Smooth muscle cell (in vitro differentiated cells): ENCODE measurements around the gene LIX1L. TPM values are rescaled to one million over a fixed set of nuclear protein-coding genes. Genes with fewer than 3 reads are reported as not detected.

Source experiments
- DNase-seq: peaks from one replicate; lab custom pipeline; 2025; ENCODE audit not compliant: unreplicated experiment; lab: John Stamatoyannopoulos, UW
- H2AFZ ChIP-seq: fragments of 200-600 bp; sonication (generic); 2 replicates; pipeline ENCODE4 v1.6.0; 2016; ENCODE audit warnings: antibody characterized with exemption, low read depth, mild to moderate bottlenecking
- H3F3A ChIP-seq: fragments of 200-600 bp; sonication (generic); 2 replicates; pipeline ENCODE4 v1.6.0; 2017; ENCODE audit warnings: antibody characterized with exemption, low read depth
- H3K27ac ChIP-seq: fragments of 200-600 bp; sonication (generic); 2 replicates; pipeline ENCODE4 v1.5.1; 2016; ENCODE audit warnings: low read depth, mild to moderate bottlenecking
- H3K27me3 ChIP-seq: fragments of 200-600 bp; sonication (generic); 2 replicates; pipeline ENCODE4 v1.6.1; 2016; ENCODE audit warnings: low read depth, mild to moderate bottlenecking
- H3K36me3 ChIP-seq: fragments of 200-600 bp; sonication (generic); 2 replicates; pipeline ENCODE4 v1.5.1; 2016; ENCODE audit warnings: low read depth
- H3K4me1 ChIP-seq: fragments of 200-600 bp; sonication (generic); 2 replicates; pipeline ENCODE4 v1.5.1; 2016; ENCODE audit warnings: low read depth
- H3K4me2 ChIP-seq: fragments of 200-600 bp; sonication (generic); 2 replicates; pipeline ENCODE4 v1.6.0; 2016; ENCODE audit warnings: mild to moderate bottlenecking
- H3K4me3 ChIP-seq: fragments of 200-600 bp; sonication (generic); 2 replicates; pipeline ENCODE4 v1.5.1; 2016; ENCODE audit warnings: mild to moderate bottlenecking
- H3K79me2 ChIP-seq: fragments of 200-600 bp; sonication (generic); 2 replicates; pipeline ENCODE4 v1.6.0; 2016; ENCODE audit warnings: low read depth, mild to moderate bottlenecking
- H3K9ac ChIP-seq: fragments of 200-600 bp; sonication (generic); 2 replicates; pipeline ENCODE4 v1.6.0; 2016; ENCODE audit warnings: low read depth
- H3K9me3 ChIP-seq: fragments of 200-600 bp; sonication (generic); replicated peaks from 2 replicates; pipeline ENCODE4 v1.5.1; 2016; ENCODE audit warnings: low read depth
- H4K20me1 ChIP-seq: fragments of 200-600 bp; sonication (generic); 2 replicates; pipeline ENCODE4 v1.6.0; 2016; ENCODE audit warnings: low read depth
- CTCF ChIP-seq: fragments of 200-600 bp; sonication (generic); IDR thresholded peaks from 2 replicates; pipeline ENCODE4 v1.5.1; 2017; ENCODE audit warnings: borderline replicate concordance, mild to moderate bottlenecking, antibody characterized with exemption; ENCODE audit not compliant: insufficient read depth, poor library complexity, severe bottlenecking
- WGBS: methylation state at CpG from one replicate; pipeline ENCODE4 v1.1.7; 2016; ENCODE audit warnings: low lambda C conversion rate; 5-methylcytosine and 5-hydroxymethylcytosine counted together
- polyA plus RNA-seq: library from polyadenylated mRNA; unstranded; fragments of >200 nt; fragmentation: Nextera tagmentation; extraction: Ambion mirVana; gene quantifications from 2 replicates; pipeline ENCODE4 v1.2.1, GENCODE V29; 2016
- total RNA-seq: library from RNA; depleted of rRNA; stranded (reverse); fragments of >200 nt; gene quantifications from 2 replicates; pipeline ENCODE4 v1.2.3, GENCODE V29; 2014

LIX1L gene
- total and polyA plus RNA-seq, 2 experiments from 2014 or later = 31.1 to 32.7 TPM

- no peaks in the 10 kb centered on the region for H3K36me3 ChIP-seq
- no peak overlapping the region for H3K4me2 ChIP-seq
- peaks cover 17% of the 10 kb centered on the region for H3K4me1 ChIP-seq
- H2AFZ ChIP-seq = no peak overlapping the region
- no peak overlapping the region for H3K27ac ChIP-seq
- no peak for DNase-seq
- no peak for TF ChIP-seq CTCF
- no peaks in the 10 kb centered on the region for H3K9me3 ChIP-seq
- H3K9ac ChIP-seq = no peak overlapping the region
- no peaks in the 10 kb centered on the region for H3K27me3 ChIP-seq
- peaks cover 6% of the 10 kb centered on the region for H3K79me2 ChIP-seq
- no peak overlapping the region for H3K4me3 ChIP-seq
- H3F3A ChIP-seq = peaks cover 15% of the 10 kb centered on the region
- 93% methylated on average over 1 of the region's 1 CpG for WGBS
- peaks cover 21% of the 10 kb centered on the region for H4K20me1 ChIP-seq
These were observed 30.1 kb upstream of the LIX1L start for GRCh38 chr1:145987926-145988325.

GRCh38 chr1:145986551-145986950 lies 28.7 kb upstream of the LIX1L start:
- Histone ChIP-seq H3K4me3 (no peak overlapping the region), H3F3A (peaks cover 7% of the 10 kb centered on the region), H3K9ac (no peak overlapping the region), H3K36me3 (no peaks in the 10 kb centered on the region), H3K4me2 (peak overlapping the region; percentile 56), H3K27ac (peak overlapping the region; percentile 86), H4K20me1 (peaks cover 7% of the 10 kb centered on the region), H2AFZ (no peak overlapping the region), H3K4me1 (peaks cover 16% of the 10 kb centered on the region), H3K79me2 (no peaks in the 10 kb centered on the region), H3K27me3 (no peaks in the 10 kb centered on the region), H3K9me3 (no peaks in the 10 kb centered on the region)
- no peak for TF ChIP-seq CTCF
- 84% methylated on average over 6 of the region's 6 CpGs for WGBS
- no peak for DNase-seq

- H3K9me3 ChIP-seq = no peaks in the 10 kb centered on the region
- whole genome bisulfite sequencing = 28% methylated on average over 14 of the region's 15 CpGs
- no peak for TF ChIP-seq CTCF
These were observed 28.0 kb upstream of the LIX1L start for GRCh38 chr1:145985502-145986439.

More at GRCh38 chr1:145985502-145986439, 28.0 kb upstream of the LIX1L start:
- H3K79me2 ChIP-seq = no peaks in the 10 kb centered on the region
- no peaks in the 10 kb centered on the region for H4K20me1 ChIP-seq
- peak overlapping the region; percentile 39 for H3K9ac ChIP-seq
- no peak overlapping the region for H2AFZ ChIP-seq
- peaks cover 6% of the 10 kb centered on the region for H3F3A ChIP-seq
- H3K27ac ChIP-seq = peak overlapping the region; percentile 86
- DNase-seq = no peak
- H3K4me2 ChIP-seq = peak overlapping the region; percentile 56
- H3K4me3 ChIP-seq = peak overlapping the region; percentile 6
- no peaks in the 10 kb centered on the region for H3K36me3 ChIP-seq
- H3K27me3 ChIP-seq = no peaks in the 10 kb centered on the region
- peaks cover 16% of the 10 kb centered on the region for H3K4me1 ChIP-seq
